ENCODE data around the gene RTBDN. TPM values are rescaled to one million over a fixed set of nuclear protein-coding genes. Genes with fewer than 3 reads are reported as not detected.

The RTBDN gene
- total and polyA plus RNA-seq, 10 of the 15 experiments (the other 5 are each of a cell fraction or from before 2014, with no cell fraction given): 0.45 TPM; not detected in 9

DNA sequence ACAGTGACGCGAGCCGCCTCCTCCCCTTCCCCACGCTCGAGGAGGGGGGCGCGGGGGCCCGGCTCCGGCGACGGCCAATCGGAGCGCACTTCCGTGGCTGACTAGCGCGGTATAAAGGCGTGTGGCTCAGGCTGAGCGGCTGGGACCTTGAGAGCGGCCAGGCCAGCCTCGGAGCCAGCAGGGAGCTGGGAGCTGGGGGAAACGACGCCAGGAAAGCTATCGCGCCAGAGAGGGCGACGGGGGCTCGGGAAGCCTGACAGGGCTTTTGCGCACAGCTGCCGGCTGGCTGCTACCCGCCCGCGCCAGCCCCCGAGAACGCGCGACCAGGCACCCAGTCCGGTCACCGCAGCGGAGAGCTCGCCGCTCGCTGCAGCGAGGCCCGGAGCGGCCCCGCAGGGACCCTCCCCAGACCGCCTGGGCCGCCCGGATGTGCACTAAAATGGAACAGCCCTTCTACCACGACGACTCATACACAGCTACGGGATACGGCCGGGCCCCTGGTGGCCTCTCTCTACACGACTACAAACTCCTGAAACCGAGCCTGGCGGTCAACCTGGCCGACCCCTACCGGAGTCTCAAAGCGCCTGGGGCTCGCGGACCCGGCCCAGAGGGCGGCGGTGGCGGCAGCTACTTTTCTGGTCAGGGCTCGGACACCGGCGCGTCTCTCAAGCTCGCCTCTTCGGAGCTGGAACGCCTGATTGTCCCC, 42.9 kb downstream of the RTBDN start, which contains the start of gene JUNB (continued):
- TF ChIP-seq CBX3 (IDR thresholded peaks at IDR 0.05; ENCODE audit: borderline replicate concordance, low read depth) (no peak), MYB (IDR thresholded peaks at IDR 0.05; ENCODE audit: borderline replicate concordance, low read depth, low read length) (no peak), NR2C1 (IDR thresholded peaks at IDR 0.05) (no peak), RBBP5 (conservative IDR thresholded peaks at IDR 0.05) (no peak), ETV6 (conservative IDR thresholded peaks at IDR 0.05 in 1 of 2, IDR thresholded peaks at IDR 0.05 in 1 of 2; ENCODE audit: borderline replicate concordance in 1 of 2, low read depth in 1 of 2) (no peak; a peak in 1 of 4 replicates), ZBTB11 (CRISPR knock-in tag; IDR thresholded peaks at IDR 0.05) (peak; percentile 68), SREBF1 (IDR thresholded peaks at IDR 0.05; ENCODE audit: low read length) (no peak), USF2 (IDR thresholded peaks at IDR 0.05; ENCODE audit: borderline replicate concordance, low read depth, low read length) (no peak; the same call in 1 of the 2 replicates), IKZF1 (conservative IDR thresholded peaks at IDR 0.05) (peak; percentile 93), MTA3 (IDR thresholded peaks at IDR 0.05; ENCODE audit: borderline replicate concordance, low read length) (no peak), CEBPB (IDR thresholded peaks at IDR 0.05; ENCODE audit: borderline replicate concordance in 1 of 2, low read depth in 2 of 2, low read length in 2 of 2) (no peak; a peak in 1 of 4 replicates), ELK1 (IDR thresholded peaks at IDR 0.05; ENCODE audit: low read depth, low read length) (peak; percentile 83), NFIC (IDR thresholded peaks at IDR 0.05; ENCODE audit: low read depth, low read length) (no peak), RELA (IDR thresholded peaks at IDR 0.05; ENCODE audit: borderline replicate concordance, partially characterized antibody) (peak; percentile 90), ESRRA (IDR thresholded peaks at IDR 0.05; ENCODE audit: low read length) (no peak), RAD21 (IDR thresholded peaks at IDR 0.05; ENCODE audit: insufficient read depth, low read depth, low read length) (peak; percentile 18; the same call in 1 of the 2 replicates), HDAC6 (IDR thresholded peaks at IDR 0.05; ENCODE audit: unreplicated experiment) (peak; percentile 96)
- TF ChIP-seq, protein P1, sequence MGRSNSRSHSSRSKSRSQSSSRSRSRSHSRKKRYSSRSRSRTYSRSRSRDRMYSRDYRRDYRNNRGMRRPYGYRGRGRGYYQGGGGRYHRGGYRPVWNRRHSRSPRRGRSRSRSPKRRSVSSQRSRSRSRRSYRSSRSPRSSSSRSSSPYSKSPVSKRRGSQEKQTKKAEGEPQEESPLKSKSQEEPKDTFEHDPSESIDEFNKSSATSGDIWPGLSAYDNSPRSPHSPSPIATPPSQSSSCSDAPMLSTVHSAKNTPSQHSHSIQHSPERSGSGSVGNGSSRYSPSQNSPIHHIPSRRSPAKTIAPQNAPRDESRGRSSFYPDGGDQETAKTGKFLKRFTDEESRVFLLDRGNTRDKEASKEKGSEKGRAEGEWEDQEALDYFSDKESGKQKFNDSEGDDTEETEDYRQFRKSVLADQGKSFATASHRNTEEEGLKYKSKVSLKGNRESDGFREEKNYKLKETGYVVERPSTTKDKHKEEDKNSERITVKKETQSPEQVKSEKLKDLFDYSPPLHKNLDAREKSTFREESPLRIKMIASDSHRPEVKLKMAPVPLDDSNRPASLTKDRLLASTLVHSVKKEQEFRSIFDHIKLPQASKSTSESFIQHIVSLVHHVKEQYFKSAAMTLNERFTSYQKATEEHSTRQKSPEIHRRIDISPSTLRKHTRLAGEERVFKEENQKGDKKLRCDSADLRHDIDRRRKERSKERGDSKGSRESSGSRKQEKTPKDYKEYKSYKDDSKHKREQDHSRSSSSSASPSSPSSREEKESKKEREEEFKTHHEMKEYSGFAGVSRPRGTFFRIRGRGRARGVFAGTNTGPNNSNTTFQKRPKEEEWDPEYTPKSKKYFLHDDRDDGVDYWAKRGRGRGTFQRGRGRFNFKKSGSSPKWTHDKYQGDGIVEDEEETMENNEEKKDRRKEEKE (IDR thresholded peaks at IDR 0.05): peak; percentile 72; the same call in 1 of the 2 replicates
- TF ChIP-seq, protein P2, sequence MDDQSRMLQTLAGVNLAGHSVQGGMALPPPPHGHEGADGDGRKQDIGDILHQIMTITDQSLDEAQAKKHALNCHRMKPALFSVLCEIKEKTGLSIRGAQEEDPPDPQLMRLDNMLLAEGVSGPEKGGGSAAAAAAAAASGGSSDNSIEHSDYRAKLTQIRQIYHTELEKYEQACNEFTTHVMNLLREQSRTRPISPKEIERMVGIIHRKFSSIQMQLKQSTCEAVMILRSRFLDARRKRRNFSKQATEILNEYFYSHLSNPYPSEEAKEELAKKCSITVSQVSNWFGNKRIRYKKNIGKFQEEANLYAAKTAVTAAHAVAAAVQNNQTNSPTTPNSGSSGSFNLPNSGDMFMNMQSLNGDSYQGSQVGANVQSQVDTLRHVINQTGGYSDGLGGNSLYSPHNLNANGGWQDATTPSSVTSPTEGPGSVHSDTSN (IDR thresholded peaks at IDR 0.05; ENCODE audit: insufficient replicate concordance, low read depth, low read length): peak; percentile 29
